Activated T-cell treated with anti-CD3 and anti-CD28 coated beads for 1 hour (primary cell): ENCODE measurements around the gene PDE4D.
"Not testable (repeated sequence)": the region's sequence is repeated elsewhere in the genome, so short reads cannot be mapped to it uniquely, and the experiment has no call there.

Experiments
- DNase-seq: peaks from one replicate; pipeline ENCODE4 v3.0.0-alpha.2; 2020; ENCODE audit warnings: low read depth

The PDE4D gene

DNA sequence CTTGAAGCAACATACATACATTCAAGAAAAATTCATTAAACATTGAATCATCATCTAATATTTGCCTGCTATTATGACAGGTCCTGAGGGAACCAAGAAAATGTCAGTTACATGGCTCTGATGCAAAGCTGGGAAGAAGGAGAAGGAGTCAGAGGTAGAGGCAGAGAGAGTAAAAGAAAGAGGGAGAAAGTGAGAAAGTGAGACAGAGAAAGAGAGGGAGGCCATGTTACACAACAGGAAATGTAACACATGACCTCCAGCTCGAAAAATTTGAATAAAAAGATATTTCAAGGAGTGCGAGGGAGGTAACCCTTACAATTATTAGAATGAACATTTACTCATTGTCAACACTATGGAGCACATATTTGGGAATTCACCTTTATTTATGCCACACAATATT, 189.7 kb downstream of the PDE4D start:
- no peak for DNase-seq

DNA sequence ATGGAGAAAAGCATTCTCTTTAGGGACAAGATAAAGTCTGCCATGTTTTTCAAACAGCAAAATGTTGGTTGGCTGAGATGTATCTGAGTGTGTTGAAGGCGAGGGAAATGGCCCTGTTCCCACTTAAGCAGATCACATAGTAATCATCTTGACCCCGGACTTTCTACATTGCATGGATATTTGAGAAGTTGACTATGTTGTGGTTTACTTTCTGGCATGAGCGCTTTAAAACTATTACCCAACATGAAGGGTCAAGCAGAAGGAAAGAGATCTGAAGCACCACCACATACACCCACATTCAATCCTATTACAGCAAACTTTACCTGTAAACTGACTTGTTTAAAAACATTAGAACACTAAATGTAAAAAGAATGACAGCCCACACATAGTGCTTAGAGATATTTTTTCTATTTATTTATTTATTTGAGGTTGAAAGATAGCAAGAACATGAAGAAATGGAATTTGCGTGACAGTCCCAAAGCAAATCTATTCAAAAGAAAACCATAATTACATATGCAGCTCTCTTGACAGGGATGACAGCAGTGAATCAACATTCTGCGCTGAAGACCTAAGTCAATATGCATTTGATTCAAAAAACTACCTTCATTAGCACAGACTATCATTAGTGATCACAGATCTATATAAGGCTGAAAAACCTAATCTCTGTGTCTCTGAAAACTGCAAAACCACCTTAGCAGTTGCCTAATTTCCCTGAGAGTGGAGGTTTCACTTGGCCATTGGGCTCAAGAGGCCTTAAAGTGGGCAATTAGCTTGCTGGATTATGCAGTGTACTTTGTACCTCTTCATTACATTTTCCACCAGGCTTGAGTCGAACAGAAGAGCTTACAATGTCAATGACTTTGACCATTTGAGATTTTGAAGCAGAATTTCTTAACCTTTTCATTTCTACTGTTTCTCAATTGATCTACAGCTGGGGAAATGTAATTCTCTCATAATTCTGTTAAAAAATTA, 195.0 kb downstream of the PDE4D start:
- DNase-seq, result no peak

GRCh38 chr5:59694411-59694810, 199.1 kb downstream of the PDE4D start:
- DNase-seq, result no peak

- DNase-seq, result no peak
These were observed 199.8 kb downstream of the PDE4D start for GRCh38 chr5:59693492-59694309.

- DNase-seq, result no peak
These were observed 207.7 kb downstream of the PDE4D start for GRCh38 chr5:59685793-59686192.

- no peak for DNase-seq
These were observed 208.4 kb downstream of the PDE4D start for GRCh38 chr5:59685191-59685530.

GRCh38 chr5:59684388-59685190, 208.9 kb downstream of the PDE4D start:
- no peak for DNase-seq

- no peak for DNase-seq
These were observed 210.2 kb downstream of the PDE4D start for GRCh38 chr5:59683311-59683710.

- DNase-seq, result no peak
These were observed 211.0 kb downstream of the PDE4D start for GRCh38 chr5:59682542-59682941.

- DNase-seq, result no peak
These were observed 214.6 kb downstream of the PDE4D start for GRCh38 chr5:59678943-59679342.

DNA sequence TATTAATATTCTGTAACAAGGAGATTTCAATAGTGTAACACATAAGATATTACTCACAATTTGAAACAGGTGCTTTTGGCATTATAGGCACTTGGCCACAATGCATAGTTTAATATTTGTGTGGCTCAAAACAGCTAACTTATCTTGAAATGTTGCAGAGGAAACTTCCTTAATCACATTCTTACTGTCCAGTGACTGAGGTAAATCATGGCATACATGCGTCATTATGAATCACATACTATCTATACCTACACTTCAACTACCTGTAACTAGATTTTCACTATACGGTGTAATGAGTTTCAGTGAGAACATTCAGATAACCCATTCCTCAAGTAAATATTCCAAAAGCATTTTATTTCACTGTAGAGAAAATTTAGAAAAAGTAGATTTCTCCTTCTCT, 218.8 kb downstream of the PDE4D start:
- no peak for DNase-seq

DNA sequence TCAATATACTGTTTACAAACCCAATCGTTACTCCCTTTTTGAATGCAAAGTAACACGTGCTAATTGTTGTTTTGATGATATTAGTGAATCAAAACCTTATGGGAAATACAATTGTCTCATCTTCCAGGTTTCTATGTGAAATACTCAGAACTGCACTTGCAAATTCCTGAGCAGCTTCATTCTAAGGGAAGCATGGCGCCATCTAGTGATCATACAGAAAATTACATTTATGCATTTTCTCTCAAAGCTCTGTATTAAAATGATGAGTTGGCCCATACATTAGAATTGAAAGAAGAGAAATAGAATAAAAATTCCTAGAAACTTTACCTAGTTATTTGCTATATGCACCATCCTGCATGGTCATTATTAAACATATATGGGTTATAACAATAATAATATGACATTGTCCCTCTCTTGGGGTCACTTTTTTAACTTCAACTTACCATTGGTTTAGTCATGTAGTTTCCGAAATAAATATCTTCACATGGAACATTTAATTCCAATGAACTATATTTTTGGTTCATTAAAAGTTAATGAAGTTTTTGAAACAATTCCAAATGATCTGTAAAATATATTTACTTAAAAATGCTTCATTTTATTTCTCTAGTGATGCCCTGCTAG, 220.0 kb downstream of the PDE4D start:
- no peak for DNase-seq

GRCh38 chr5:59666440-59667068, 227.0 kb downstream of the PDE4D start:
- no peak for DNase-seq

- not testable (repeated sequence) for DNase-seq
These were observed 227.7 kb downstream of the PDE4D start for GRCh38 chr5:59665832-59666203.

DNA sequence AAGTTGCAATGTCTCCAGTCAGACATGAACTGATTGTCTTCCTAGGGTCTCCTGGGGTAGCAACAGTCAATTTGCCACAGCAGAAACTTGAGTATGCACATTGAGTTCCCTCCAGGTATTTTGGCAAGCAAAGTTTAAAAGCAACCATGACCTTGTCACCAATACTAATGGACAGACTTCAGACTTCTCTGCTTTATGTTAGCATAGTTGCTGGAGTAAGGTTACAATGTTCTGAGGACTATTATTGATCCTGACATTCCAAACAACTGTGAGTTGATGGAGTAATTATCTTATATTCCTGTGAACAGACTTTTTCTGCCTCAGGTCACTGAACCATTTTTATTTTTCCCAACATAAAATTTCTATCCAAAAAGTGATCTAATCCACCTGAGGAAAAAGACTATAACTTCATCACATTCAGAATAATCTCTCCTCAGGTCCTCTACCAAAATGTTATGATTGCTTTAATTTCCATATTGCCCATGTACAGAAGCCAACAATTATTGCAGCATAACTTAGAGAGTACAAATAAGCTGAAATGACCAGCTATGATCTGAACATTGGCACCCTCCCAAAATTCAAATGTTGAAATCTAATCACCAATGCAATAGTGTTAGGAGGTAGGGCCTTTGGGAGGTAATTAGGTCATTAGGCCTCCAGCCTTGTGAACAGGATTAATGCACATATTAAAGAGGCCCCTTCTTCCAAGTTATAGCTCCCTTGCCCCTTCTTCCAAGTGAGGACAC, 228.3 kb downstream of the PDE4D start:
- DNase-seq, result no peak

DNA sequence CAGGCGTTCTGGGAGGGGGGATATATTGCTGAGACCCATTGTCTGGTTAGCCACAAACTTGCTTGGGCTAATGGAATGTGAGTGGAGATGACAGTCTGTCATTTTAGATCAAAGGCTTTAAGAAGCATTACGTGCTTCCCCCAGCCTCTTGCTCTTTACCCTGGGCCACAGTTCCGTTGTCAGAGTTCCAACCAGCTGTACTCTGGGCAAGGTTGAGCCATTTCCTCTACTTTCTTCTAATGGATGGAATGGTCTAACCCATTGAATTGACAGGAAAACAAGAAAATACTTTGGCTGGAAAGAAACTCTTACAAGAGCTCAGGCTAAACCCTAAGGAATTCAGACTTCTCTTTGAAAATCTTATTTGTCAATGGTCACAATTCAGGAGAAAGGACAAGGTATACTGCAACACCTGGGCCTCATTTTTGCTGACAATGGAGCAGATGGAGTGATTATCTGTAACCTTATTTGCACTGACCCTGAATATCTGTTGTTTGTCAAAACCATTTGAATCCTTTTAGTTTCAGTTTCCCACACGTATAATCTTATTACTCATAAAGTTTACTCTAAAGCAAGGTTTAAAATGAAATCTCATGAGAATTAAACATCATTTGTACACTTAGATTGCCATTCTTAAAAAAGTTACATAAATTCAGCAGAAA, 231.4 kb downstream of the PDE4D start:
- DNase-seq, result no peak

DNA sequence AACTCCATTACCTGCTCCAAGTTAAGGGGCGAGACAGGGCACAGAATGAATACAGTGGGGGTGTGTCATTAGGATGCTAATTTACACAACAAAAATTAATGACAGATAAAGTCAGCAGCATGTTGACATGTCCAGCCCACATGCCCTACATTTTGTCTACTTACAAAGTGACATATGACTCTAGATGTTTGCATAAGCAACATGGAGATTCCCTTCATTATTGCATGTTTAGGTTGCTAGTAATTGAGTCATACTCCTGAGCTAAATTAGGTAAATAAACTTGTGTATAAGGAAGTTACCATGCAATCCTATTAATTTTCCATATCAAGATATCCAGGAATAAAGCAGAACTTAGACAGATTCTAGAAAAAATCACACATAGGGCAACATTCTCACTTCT, 232.2 kb downstream of the PDE4D start:
- DNase-seq, result no peak

GRCh38 chr5:59660737-59661136, 232.8 kb downstream of the PDE4D start:
- DNase-seq, result no peak

- no peak for DNase-seq
These were observed 236.9 kb downstream of the PDE4D start for GRCh38 chr5:59656351-59657254.
